LoVo (cell line): ENCODE data around the gene SERTAD2.

ENCODE experiments used
- DNase-seq: peaks from one replicate; pipeline ENCODE4 v3.0.0-alpha.2; 2016; ENCODE audit warnings: low spot score

Gene SERTAD2

GRCh38 chr2:64627860-64628841 is 25.6 kb downstream of the SERTAD2 start:
- DNase-seq = no peak

- no peak for DNase-seq
Measured at GRCh38 chr2:64626963-64627760, 26.6 kb downstream of the SERTAD2 start.

DNA sequence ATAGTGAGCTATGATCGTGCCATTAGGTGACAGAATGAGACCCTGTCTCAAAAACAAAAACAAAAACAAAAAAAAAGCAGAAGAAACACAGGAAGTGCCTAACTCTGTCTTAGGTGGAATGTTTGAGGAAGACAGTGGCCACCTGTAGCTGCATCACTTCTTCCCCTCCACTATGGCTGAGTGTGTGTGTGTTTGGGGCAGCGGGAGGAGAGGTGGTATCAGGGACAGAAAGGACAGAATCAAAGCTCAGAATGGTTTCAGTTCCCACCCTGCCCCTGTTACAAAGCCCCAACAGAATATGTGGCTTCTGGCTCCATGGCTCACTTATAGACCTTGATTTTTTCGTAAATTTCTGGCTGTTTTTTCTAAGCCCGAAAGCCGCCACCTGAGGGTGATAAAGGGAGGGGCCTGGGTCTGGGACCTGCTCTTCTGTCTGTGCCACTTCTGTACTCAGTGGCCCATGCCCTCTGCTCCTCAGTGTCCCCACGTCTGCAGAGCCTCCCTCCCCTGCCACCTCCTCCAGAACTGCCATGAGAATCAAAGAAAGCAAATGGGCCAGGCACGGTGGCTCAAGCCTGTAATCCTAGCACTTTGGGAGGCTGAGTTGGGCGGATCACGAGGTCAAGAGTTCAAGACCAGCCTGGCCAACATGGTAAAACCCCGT is 27.4 kb downstream of the SERTAD2 start:
- DNase-seq = no peak

GRCh38 chr2:64625299-64626145 is 28.2 kb downstream of the SERTAD2 start:
- no peak for DNase-seq

DNA sequence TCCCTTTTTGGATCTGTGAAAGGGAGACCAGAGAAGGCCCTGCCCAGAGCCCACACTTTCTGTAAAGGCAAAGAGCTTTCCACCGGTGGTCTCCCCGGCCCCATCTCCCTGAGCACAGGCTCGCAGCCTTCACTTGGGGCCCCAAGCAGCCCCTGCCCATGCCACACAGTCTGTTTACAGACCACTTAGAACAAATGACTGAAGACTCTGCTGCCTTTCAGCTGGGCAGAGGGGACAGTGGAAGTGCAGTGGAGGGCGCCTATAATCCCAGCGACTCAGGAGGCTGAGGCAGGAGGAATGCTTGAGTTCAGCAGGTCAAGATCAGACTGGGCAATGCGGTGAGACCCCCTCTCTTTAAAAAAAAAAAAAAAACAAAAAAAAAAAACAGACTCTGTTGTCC is 28.9 kb downstream of the SERTAD2 start:
- DNase-seq = no peak

GRCh38 chr2:64624108-64624610 is 29.6 kb downstream of the SERTAD2 start:
- DNase-seq = no peak

GRCh38 chr2:64623242-64623850 is 30.4 kb downstream of the SERTAD2 start:
- DNase-seq = no peak

DNA sequence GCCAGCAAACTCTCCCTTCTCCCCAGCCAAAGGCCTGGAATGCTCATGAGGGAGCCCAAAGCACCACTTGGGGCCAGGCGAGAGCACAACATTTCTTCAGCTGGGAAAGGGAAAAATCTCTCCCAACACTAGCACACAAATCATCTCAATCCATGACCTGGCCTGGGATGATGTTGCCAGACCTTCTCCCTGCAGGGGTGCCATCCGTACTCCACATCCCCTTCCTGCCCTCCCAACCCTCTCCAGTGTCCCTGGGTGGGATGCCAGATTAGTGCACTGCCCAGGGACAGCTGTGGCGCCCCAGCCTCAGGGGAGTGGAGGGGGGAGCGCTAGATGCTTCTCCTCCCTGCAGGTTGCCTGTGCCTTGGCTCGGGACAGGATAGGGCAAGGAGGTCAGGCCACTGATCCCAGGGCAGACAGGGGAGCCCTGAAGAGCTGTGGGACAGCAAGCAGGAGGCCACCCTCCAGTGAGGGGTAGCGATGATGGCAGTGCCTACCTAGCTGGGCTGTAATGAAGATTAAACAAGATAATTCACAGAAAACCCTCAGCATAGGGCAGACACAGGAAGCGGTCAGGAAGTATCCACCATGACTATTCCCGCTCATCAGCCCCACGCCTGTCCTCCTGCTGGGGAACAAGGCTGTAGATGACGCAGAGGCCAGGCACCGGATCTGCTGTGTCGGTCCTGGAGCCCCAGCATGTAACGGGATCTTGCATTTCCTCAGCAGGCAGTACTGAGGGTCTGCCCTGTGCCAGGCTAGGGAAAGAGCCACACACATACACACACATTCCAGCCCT is 31.1 kb downstream of the SERTAD2 start:
- no peak for DNase-seq

- DNase-seq = no peak
Measured at GRCh38 chr2:64620661-64621060, 33.1 kb downstream of the SERTAD2 start.

DNA sequence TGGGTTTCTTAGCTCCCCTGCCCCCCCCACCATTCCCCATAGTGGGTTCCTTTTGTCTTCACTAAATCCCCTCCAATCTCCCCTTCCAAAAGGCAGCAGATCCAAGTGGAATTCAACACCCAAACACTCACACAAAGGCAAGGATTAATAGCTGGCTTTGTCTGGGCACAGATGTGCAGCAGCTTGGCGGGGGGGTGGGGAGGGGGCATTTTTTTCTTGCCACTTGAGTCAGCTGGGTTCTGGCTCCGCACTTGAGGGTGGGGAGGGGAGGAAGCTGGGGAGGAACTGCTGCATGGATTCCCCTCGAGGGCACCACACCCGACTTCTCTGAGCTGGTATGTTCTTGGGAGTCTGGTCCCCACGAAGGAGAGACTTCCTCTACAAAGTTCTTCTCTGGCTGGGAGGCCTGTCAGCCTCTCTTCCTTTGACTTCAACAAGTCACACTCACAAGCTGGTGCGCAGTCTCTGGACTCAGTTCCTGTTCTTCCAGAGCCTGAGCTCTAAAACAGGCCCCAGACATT is 36.0 kb downstream of the SERTAD2 start:
- no peak for DNase-seq

GRCh38 chr2:64615844-64616536 is 37.7 kb downstream of the SERTAD2 start:
- no peak for DNase-seq

- no peak for DNase-seq
Measured at GRCh38 chr2:64615192-64615763, 38.4 kb downstream of the SERTAD2 start.

DNA sequence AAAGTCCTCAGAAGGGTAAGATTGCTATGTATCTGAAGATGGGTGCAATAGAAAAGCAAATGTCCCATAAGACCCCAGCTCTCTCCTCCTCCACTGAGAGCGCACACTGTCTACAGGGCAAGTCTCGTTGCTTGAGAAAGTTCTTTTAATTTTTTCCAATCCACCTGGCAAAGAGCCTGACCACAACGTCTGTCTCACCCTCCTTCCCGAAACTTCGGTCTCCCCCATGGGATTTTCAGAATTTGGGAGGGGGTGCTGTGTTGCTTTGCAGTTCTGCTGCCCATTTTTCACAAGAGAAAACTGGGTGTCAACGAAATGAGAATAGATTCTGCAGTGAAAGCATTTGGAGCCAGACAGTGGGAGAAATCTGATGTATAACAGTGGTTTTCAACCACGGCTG is 40.4 kb downstream of the SERTAD2 start:
- DNase-seq = no peak

DNA sequence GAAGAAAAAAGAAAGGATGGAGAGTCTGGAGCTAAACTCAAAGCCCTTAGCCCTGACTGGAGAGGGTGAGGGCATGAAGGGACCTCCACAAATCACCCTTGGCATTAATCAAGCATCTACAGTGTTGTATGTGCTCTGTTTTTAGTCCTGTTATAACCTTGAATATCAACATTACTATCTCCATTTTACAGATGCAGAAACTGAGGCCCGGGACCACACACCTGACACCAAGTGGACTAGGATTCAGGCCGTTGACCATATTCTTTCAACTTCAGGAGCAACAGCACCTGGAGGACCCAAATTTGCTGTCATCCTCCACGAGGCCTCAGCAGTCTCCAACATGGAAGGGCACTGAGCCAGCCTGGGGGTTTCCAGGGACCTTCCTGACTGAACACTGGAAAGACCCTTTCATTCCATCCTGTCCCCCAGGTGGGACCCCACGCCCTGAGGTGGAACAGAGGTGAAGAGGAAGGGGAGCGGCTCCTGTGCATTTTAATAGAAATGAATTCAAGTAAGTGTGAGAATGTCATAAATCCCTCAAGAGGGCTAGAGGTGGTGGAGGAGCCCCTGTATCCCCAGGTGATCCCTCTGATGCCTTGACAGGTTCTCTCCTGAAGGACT is 41.0 kb downstream of the SERTAD2 start:
- no peak for DNase-seq

DNA sequence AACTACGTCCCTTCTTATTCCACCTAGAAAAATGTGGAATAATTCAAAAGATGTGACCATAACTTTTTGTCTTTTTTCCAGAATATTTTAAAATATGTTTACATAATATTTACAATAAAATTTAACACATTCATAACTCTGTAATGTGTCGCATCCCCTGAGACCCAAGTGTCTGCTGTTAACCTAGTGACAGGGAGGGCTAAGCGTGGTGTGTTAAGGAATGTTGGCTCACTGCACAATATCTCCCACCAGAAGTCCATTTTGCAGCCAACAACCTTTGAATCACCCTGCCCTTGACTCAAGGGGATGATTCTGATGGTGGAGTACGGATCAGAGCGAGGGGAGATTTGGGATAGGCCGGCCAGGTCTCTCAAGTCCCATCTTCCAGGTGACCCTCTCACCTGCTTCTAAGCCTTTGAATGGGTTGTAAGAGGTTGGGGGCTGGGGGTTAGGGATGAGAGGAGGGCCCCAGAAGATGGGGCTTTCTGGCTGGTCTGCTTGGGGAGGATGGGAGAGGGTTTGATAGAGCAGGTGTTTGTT is 43.3 kb downstream of the SERTAD2 start:
- no peak for DNase-seq

GRCh38 chr2:64609942-64610281 is 43.8 kb downstream of the SERTAD2 start:
- no peak for DNase-seq

DNA sequence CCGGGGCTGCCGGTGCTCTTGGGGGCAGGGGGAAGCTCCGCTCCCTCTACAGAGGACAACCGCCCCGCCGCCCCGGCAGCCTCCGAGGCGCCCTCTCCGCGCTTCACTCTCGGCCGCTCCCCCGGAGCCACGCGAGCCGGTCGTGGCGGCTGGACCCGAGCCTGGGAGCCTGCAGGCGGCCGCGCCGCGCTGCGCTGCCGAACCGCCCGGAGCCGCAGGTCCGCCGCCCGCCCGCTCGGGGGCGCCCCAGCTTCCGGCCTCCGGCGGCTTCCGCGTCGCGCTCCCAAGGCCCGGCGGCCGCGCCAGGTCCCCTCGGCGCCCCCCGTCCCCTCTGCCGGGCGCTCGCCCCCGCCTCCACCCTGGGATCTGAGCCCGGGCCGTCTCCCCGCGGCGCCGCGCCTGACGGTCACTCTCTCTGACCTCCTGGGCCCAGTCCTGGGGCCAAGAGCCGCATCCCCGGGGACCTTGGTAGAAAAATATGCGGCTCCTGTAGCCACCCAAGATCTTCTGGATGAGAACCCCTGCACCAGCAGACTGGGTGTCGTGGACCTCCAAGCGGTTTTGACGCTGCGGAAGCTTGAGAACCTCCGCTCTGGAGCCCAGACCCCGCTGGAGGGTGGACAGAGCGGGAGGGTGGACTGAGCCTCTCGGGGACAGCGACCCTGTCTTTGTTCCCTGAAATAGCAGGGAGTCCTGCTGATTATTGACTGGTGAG is 44.3 kb downstream of the SERTAD2 start:
- no peak for DNase-seq

GRCh38 chr2:64608867-64609226 is 44.9 kb downstream of the SERTAD2 start:
- no peak for DNase-seq
